Femur (tissue), 1 donor: ENCODE results near the gene SERTAD3.
"Not testable (repeated sequence)": the region's sequence is repeated elsewhere in the genome, so short reads cannot be mapped to it uniquely, and the experiment has no call there.

Source experiments
- DNase-seq: peaks from one replicate; pipeline ENCODE4 v3.0.0-alpha.2; 2017

Gene SERTAD3, protein sequence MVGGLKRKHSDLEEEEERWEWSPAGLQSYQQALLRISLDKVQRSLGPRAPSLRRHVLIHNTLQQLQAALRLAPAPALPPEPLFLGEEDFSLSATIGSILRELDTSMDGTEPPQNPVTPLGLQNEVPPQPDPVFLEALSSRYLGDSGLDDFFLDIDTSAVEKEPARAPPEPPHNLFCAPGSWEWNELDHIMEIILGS

DNA sequence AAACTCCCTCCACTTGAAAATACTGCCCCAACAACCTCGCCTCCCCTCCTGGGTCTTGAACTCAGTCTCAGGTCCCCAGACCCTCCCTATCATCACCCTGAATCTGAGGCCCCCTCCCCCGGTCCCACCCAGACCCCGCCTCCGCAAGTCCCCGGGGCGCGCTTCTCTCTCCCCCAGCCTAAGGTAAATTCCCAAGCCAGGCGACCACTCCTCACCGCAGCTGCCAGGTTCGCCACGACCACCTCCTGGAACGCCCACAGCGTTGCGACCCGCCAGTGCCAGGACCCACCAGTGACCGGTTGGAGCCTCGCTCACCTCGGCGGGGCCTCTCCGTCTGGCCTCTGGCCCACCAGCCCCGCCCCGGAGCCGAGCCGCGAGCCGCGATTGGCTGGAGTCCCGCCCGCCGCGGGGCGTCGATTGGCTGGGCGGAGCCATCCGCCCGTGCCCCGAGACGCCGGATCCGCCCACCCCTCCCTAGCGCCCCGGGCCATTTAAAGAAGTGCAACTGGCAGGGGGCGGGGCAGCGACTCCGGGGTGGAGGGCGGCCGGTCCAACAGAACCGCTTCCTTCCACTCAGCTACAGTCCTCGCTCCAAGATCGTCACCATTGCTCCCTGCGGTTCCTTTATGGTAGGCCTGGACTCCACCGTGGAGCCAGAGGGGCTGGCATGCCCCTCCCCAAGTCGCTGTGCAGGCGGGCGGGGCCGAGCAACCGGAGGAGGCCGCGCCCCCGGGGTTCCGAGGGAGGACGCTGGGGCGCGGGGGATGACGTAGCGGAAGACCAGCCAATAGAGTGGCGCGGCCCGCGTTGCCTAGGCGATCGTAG, at the start of gene SERTAD3:
Gene SERTAD3, minus strand, starts transcription at position 336 of the 825 bp plus-strand sequence. CDS start 2,255 bp downstream, outside the sequence.
- DNase-seq = peak; percentile 98

DNA sequence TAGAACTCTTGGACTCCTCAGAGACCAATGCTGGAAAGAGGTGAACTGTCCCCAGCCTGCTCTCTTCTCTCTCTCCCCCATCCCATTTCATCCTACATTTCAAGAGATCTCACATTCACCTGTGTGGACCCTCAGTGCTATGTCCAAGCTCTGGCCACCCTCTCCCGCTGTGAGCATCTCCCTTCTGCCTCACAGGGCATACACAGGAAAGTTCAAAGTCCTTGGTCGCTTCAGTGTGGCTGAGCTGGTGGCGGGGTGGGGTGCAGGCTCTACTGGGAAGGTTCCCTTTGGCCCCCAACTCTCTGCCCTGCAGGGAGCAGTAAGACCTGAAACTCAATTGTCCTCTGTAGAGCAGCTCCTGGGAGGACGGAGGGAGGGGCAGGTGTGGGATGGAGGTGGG, 49.6 kb upstream of the SERTAD3 start:
- no peak for DNase-seq

DNA sequence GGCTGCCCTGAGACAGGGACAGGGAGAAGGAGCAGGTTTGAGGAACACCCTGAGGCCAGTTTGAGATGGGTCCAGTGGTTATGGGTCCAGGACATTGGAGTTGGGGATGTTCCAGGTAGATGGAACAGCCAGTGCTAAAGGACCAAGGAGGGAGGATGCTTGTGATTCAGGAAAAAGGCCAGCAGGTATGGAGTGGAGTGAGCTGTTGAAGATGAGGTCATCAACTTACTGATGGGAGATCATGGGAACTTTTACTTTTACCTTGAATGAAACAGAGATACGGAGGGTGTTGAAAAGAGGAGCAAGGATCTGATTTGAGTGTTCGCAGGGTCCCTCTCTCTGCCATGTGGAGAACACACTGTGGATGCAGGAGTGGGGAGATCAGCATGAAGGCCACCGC, 48.1 kb upstream of the SERTAD3 start:
- no peak for DNase-seq

DNA sequence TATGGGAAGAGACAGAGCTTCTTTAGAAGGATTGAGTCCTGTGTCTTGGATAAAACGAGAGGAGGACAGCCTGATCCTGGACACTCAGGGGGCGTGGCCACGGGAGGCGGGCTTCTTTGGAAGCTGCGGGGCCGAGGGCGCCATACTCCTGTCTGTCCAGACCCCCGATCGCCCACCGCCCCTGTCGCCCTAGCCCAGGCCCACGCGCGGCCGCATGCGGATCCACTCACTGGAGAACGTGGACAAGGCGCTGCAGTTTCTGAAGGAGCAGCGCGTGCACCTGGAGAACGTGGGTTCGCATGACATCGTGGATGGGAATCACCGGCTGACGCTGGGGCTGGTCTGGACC, 45.7 kb upstream of the SERTAD3 start:
- DNase-seq = no peak

DNA sequence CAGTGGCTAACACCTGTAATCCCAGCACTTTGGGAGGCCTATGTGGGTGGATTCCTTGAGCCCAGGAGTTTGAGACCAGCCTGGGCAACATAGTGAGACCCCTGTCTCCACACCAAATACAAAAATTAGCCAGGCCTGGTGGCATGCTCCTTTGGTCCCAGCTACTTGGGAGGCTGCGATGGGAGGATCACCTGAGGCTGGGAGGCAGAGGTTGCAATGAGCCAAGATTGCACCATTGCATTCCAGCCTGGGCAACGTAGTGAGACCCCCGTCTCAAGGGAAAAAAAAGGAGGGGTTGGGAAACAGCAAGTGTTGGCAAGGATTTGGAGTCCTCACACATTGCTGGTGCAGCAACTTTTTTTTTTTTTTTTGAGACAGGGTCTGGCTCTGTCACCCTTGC, 41.9 kb upstream of the SERTAD3 start:
- no peak for DNase-seq

DNA sequence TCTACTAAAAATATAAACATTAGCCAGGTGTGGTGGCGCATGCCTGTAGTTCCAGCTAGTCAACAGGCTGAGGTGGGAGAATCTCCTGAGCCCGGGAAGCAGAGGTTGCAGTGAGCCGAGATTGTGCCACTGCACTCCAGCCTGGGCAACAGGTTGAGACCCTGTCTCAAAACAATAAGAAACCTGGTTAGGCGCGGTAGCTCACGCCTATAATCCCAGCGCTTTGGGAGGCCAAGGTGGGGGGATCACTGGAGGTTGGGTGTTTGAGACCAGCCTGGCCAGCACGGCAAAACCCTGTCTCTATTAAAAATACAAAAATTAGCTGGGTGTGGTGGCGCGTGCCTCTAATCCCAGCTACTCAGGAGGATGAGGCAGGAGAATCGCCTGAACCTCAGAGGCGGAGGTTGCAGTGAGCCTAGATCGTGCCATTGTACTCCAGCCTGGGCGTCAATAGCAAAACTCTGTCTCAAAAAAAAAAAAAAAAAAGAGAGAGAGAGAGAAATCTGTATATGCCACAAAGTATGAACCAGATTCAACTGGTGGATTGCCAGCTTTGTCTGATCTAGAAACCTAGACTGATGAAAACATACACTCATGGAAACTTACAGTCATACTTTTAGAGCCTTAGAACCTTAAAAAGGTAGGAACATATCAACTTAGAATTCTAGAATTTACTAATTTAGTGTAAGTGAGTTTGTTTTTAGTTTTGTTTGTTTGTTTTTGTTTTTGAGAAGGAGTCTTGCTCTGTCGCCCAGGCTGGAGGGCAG, 31.9 kb upstream of the SERTAD3 start:
- not testable (repeated sequence) for DNase-seq

DNA sequence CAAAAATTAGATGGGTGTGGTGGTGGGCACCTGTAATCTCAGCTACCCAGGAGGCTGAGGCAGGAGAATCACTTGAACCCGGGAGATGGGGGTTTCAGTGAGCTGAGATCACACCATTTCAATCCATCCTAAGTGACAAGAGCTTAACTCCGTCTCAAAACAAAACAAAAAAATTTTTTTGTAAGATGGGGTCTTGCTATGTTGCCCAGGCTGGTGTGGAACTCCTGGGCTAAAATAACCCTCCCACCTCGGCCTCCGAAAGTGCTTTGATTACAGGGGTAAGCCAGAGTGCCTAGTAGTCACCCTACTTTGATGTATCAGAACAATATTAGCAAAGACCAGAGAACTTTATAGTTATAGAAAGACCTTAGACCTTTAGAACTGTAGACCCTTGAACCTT, 30.6 kb upstream of the SERTAD3 start:
- no peak for DNase-seq

DNA sequence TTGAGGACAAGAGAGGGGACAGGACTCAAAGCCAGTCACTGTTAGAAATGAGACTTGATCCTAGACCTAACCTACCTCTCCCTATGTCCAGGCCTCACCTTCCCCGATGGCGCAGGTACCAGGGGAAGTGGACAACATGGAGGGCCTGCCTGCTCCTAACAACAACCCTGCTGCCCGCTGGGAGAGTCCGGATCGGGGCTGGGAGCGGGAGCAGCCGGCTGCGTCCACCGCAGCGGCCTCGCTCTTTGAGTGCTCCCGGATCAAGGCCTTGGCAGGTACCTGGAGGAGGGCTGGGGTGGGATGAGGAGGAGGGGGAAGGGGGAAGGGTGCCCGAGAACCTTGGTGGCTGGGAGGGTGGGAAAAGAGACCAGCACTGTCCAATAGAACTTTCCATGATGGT, 28.4 kb upstream of the SERTAD3 start:
- DNase-seq = no peak

DNA sequence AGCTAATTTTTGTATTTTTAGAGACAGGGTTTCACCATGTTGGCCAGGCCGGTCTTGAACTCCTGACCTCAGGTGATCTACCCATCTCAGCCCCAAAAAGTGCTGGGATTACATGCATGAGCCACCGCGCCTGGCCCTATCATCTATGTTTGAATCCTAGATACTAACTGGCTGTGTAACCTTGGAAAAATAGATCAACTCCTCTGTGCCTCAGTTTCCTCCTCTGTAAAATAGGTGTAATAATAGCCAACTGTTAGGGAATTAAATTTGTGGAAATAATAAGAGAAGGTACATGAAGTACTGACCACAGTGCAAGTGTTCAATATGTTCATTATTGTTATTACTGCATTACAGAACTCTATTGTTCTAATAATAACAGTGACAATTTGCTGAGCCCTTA, 27.0 kb upstream of the SERTAD3 start:
- no peak for DNase-seq

DNA sequence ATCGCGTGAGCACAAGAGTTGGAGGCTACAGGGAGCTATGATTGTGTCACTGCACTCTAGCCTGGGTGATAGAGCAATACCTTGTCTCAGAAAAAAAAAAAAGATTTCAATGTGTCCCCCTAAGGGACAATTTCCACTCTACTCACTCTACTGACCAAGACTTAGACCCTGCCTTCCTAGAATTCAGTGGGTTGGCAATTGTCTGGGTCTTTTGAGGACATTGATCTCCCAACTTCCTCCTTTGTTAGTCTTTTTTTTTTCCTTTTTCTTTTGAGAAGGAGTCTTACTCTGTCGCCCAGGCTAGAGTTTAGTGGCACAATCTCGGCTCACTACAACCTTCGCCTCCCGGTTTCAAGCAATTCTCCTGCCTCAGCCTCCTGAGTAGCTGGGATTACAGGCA, 24.9 kb upstream of the SERTAD3 start:
- no peak for DNase-seq

DNA sequence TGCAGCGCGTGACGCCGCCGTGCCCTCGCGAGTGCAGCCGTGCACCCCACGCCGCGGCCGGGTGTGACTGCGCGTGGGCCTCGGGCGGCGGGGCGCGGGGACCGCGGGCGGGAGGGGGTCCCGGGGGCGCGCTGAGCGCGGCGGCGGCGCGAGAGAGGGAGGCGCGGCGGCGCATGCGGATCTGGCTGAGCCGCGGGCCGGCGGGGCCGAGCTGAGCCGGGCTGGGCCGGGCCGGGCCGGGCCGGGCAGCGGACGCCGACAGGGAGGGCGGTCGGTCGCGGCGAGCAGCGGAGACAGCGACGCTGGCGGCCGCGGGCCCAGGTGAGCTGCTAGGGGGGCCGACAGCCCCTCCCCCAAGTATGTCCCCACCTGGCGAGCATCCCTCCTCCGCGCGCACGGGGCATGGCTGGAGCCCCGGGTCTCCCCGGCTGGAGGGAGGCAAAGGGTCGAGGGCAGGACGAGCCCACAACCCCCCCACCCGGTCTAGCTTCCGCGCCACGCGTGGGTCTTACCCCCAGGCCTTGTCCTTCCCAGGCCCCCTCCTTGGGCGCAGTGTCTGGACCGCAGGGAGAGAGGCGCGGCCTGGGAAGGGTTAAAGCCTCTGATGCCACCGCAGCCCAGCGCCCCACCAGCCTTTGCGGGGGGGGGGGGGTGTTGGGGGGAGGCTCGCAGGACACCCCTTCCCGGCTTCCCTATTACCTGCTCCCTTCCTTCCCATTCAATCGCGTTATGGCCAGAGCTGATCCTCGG, 23.0 kb upstream of the SERTAD3 start, which contains the start of gene SPTBN4:
Gene SPTBN4, plus strand, starts transcription at position 17 of the 750 bp plus-strand sequence. CDS start 5,621 bp downstream, outside the sequence.
- DNase-seq = peak; percentile 41

DNA sequence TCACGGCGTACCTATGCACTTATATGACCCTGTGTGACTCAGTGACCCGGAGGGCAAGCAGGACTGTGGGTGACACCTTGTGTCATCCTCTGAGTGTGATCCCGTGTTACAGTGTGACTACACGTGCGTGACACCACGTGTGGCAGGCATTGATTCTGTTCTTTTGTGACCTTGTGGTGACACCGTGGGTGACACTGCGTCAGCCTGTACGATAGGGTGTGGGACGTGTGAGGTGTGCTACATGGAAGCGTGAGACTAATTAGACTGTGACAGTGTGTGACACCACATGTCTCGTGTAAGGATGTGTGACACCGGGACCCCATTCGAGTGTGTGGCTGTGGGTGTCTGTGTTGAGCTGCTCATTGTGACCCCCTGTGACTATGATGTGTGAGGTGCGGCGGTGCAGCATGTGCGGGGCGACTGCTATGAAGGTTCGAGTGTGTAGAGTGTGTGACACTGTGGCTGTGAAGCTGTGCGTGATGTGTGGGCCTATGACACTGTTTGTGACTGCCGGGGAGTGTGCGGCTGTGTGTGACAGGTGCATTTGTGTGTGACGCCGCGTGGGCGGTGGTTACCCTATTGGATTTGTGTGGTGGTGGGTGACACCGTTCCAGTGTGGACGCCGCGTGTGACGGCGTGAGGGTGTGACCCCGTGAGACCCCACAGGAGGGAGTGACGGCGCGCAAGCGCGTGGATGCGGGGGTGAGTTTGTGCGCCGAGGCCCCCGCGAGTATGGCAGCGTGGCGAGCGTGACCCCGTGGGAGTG, 22.3 kb upstream of the SERTAD3 start:
- DNase-seq = peak; percentile 45

DNA sequence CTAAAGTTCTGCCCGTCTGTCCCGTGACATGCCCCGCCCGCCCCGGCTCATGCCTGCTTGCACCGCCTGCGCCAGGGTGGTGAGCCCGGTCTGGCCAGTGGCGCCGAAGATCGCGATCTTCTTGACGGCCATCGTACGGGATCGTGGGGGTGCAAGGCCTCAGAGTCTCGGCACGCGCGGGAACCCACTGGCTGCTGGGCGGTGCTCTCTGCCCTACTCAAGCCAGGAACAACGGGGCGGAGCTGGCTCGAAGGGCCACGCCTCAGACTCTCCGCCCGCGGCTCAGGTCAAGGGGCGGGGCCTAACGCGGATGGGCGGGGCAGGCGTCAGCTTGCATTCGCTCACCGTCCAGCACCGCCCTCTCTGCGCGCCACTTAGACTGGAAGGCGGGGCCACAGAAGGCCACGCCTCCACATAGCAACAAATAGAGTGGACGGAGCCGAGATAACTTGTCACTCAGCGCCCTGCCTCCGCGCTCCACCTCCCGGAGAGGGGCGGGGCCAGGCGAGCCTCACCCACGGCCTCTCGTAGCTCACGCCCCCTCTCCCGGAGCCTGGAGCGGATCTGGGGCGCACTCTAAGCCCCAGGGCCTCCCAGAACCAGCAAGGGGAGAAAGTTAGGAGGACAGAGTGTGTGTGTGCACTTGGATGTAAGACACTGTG, 21.6 kb upstream of the SERTAD3 start, which contains the start of gene BLVRB:
Gene BLVRB, minus strand, starts transcription at position 189 of the 662 bp plus-strand sequence. Its CDS starts 57 bp downstream, at position 132.
- DNase-seq = peak; percentile 99

DNA sequence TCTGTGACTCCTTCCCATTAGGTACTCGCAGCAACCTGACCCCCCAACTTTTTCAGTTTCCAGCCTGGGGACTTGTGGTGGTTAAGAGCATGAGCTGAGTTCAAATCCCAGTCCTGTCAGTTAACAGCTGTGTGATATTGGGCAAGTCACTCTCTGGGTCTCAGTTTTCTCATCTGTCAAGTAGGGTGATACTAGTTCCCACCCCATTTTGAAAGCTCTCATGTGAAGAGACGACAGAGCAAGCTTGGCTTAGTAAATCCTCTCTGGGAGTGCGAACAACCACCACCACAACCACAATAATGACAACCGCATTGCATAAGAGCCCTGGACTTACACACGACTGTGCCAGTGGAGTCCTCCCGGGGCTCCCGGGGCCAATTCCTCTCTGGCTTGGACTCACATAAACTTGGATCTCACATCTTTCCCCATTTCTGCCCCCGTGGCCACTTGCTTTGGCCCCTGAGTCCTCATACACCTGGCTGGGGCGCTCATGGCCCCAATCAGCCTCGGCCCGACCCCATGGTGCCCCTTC, 21.0 kb upstream of the SERTAD3 start:
- no peak for DNase-seq

DNA sequence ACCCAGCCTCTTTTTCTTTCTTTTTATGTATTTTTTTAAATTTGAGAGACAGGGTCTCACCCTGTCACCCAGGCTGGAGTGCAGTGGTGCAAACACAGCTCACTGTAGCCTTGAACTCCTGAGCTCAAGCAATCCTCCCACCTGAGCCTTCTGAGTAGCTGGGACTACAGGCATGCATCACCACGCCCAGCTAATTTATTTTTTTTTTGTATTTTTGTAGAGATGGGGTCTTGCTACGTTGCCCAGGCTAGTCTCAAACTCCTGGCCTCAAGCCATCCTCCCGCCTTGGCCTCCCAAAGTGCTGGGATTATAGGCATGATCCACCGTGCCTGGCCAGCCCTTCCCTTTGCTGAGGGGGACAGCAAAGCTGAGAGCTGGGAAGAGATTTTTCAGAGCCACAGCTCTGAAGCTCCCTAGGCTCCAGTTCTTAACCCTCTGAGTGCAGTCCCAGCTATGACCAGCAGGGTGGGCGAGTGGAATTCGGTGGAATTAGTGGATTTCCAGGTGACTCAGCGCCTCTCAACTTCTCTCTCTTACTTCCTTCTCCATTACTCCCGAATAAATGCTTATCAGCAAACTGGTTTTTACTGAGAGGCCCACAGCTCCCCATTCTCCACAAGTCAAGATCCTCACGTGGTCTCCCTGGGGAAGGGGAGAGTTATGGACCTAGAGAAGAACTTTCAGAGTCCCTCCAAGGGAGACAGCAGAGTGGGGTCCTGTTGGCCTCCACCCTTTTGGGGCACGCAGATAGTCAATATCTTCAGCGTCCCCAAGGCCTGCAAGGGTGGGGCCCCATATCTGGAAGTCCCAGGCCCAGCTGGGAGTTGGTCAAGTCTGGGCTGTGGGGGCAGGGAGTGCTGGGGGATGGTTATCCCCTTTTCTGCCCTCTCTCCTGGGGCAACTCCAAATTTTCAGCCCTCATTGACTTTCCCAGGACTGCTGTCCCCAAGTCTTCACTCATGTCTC, 20.2 kb upstream of the SERTAD3 start:
- DNase-seq = peak; percentile 82

DNA sequence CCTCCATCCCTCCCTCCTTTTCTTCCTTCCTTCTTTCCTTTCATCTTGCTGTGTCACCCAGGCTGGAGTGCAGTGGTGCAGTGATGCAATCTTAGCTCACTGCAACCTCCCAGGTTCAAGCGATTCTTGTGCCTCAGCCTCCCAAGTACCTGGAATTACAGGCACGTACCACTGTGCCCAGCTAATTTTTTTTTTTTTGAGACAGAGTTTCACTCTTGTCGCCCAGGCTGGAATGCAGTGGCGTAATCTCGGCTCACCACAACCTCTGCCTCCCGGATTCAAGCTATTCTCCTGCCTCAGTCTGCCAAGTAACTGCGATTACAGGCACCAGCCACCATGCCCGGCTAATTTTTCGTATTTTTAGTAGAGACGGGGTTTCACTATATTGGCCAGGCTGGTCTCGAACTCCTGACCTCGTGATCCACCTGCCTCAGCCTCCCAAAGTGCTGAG, 19.5 kb upstream of the SERTAD3 start:
- not testable (repeated sequence) for DNase-seq

DNA sequence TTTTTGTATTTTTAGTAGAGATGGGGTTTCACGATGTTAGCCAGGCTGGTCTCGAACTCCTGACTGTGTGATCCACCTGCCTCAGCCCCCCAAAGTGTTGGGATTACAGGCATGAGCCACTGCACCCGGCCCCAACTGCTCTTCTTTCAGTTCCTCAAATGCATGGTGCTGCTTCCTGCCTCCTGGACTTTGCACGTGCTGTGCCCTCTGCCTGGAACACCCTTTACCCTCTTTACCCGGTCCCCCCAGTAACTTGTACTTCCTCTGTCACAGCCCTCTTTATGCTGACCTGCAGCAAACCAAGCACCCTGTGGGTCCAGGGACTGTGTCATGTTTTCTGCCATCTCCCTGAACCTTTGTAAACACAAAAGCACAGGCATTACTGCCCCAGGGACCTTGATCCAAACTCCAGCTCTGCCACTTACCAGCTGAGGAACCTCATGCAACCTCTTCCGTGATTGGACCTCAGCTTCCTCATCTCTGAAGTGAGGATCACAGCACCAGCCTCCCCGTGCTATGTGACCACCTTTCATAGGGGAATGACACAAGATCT, 17.6 kb upstream of the SERTAD3 start:
- no peak for DNase-seq

DNA sequence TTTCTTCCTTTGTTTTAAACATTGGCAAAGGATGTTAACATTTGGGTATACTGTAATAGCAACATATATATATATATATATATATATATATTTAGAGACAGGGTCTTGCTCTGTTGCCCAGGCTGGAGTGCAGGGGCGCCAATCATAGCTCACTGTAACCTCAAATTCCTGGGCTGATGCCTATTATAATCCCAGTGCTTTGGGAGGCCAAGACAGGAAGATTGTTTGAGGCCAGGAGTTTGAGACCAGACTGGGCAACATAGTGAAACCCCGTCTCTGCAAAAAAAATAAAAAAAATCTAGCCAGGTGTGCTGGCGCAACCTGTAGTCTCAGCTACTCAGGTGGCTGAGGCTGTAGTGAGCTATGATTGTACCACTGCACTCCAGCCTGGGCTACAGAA, 16.1 kb upstream of the SERTAD3 start:
- DNase-seq = no peak

DNA sequence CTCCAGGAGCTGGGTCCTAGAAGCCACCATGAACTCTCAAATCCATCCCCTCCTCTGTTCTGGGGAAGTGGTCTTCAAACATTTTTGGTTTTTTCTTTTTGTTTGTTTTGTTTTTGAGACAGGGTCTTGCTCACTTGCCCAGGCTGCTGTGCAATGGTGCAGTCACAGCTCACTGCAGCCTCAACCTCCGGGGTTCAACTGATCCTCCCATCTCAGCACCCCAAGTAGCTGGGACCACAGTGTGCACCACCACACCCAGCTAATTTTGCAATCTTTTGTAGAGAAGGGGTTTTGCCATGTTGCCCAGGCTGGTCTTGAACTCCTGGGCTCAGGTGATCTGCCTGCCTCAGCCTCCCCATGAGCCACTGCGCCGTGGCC, 14.5 kb upstream of the SERTAD3 start:
- no peak for DNase-seq
